DND-41 (cell line): ENCODE data around the gene PRRT4.

ENCODE experiments used
- ATAC-seq: fragments of 200-7000 bp; cut with Tn5 transposase; 3 replicates; pipeline ENCODE4 v1.9.1; 2021; ENCODE audit warnings: low read depth; ENCODE audit not compliant: insufficient read depth
- DNase-seq: peaks from one replicate; pipeline ENCODE4 v3.0.0-alpha.2; 2020
- H2AFZ ChIP-seq: 2 replicates; pipeline ENCODE4 v1.6.0; 2012; ENCODE audit warnings: low read depth, low read length
- H3K27ac ChIP-seq: 2 replicates; pipeline ENCODE4 v1.5.1; 2012; ENCODE audit warnings: low read length, inconsistent platforms
- H3K27me3 ChIP-seq: fragments of 200-600 bp; sonication (generic); 2 replicates; pipeline ENCODE4 v1.6.0; 2012; ENCODE audit warnings: low read length, mild to moderate bottlenecking, inconsistent platforms; ENCODE audit not compliant: insufficient read depth, poor library complexity
- H3K36me3 ChIP-seq: 2 replicates; pipeline ENCODE4 v1.5.1; 2012; ENCODE audit warnings: low read length, inconsistent platforms; ENCODE audit not compliant: insufficient read depth
- H3K4me1 ChIP-seq: 2 replicates; pipeline ENCODE4 v1.5.1; 2012; ENCODE audit warnings: mild to moderate bottlenecking, low read length; ENCODE audit not compliant: insufficient read depth
- H3K4me2 ChIP-seq: 2 replicates; pipeline ENCODE4 v1.6.0; 2012; ENCODE audit warnings: mild to moderate bottlenecking, moderate library complexity, low read length, inconsistent platforms; ENCODE audit not compliant: insufficient read depth
- H3K4me3 ChIP-seq, 2 experiments: fragments of 200-600 bp in 1 of 2; shearing (Covaris generic) in 1 of 2; 2 replicates each; pipeline ENCODE4 v1.5.1; 2012 to 2016; ENCODE audit warnings: inconsistent platforms in 2 of 2, low read length in 2 of 2, mild to moderate bottlenecking in 2 of 2, low read depth in 1 of 2, moderate library complexity in 1 of 2
- H3K79me2 ChIP-seq: 2 replicates; pipeline ENCODE4 v1.6.0; 2012; ENCODE audit warnings: low read length, inconsistent platforms; ENCODE audit not compliant: insufficient read depth
- H3K9ac ChIP-seq: 2 replicates; pipeline ENCODE4 v1.6.0; 2012; ENCODE audit warnings: low read depth, mild to moderate bottlenecking, inconsistent platforms, low read length, moderate library complexity
- H3K9me3 ChIP-seq: 2 replicates; pipeline ENCODE4 v1.5.1; 2012; ENCODE audit warnings: low read length, moderate library complexity, mild to moderate bottlenecking, inconsistent platforms; ENCODE audit not compliant: insufficient read depth, severe bottlenecking
- H4K20me1 ChIP-seq: 2 replicates; pipeline ENCODE4 v1.6.0; 2012; ENCODE audit warnings: low read length; ENCODE audit not compliant: insufficient read depth
- CTCF ChIP-seq: IDR thresholded peaks from 2 replicates; pipeline ENCODE4 v1.5.1; 2012; ENCODE audit warnings: borderline replicate concordance, low read length, moderate library complexity, mild to moderate bottlenecking; ENCODE audit not compliant: poor library complexity, severe bottlenecking; ENCODE audit errors: extremely low read depth
- EZH2 ChIP-seq: IDR thresholded peaks from 3 replicates; pipeline ENCODE4 v1.6.1; 2012; ENCODE audit warnings: borderline replicate concordance, low read depth, mild to moderate bottlenecking, moderate library complexity, low read length, inconsistent platforms; ENCODE audit not compliant: severe bottlenecking

The PRRT4 gene

DNA sequence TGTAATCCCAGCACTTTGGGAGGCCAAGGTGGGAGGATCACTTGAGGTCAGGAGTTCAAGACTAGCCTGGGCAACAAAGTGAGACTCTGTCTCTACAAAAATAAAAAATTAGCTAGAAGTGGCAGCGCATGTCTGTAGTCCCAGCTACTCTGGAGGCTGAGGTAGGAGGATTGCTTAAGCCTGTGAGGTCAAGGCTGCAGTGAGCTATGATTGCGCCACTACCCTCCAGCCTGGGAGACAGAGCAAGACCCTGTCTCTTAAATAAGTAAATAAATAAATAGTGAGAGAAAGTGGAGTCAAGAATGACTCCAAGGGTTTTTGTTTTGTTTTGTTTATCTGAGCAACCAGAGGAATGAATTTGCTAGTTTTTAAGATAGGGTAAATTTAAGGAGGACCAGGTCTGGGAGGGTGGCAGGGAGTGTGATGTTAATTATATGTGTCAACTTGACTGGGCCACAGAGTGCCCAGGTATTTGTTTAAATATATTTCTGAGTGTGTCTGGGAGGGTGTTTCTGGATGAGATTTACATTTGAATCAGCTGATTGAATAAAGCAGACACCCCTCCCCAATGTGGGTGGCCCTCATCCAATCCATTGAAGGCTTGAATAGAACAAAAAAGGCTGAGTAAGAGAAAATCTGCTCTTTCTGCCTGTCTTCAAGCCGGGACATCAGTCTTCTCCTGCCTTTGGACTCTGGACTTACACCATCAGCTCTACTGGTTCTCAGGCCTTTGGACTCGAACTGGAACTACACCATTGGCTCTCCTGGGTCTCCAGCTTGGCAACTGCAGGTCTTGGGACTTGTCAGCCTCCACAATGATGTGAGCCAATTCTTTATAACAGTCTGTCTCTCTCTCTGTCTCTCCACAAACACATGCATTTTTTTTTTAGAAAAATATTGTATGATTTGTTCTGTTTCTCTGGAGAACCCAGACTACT lies 24.8 kb upstream of the PRRT4 start:
- TF ChIP-seq CTCF (no peak), EZH2 (no peak)
- H4K20me1 ChIP-seq = no peaks in the 10 kb centered on the region
- no peak overlapping the region for H2AFZ ChIP-seq
- no peaks in the 10 kb centered on the region for H3K9me3 ChIP-seq
- no peak overlapping the region for H3K9ac ChIP-seq
- no peak overlapping the region for H3K4me2 ChIP-seq
- no peaks in the 10 kb centered on the region for H3K4me1 ChIP-seq
- no peaks in the 10 kb centered on the region for H3K79me2 ChIP-seq
- no peak overlapping the region for H3K27ac ChIP-seq
- no peak overlapping the region for H3K4me3 ChIP-seq
- peaks cover 16% of the 10 kb centered on the region for H3K27me3 ChIP-seq
- no peaks in the 10 kb centered on the region for H3K36me3 ChIP-seq
- ATAC-seq = no peak
- DNase-seq = no peak

- TF ChIP-seq CTCF = no peak
- no peak for TF ChIP-seq EZH2
- no peak for ATAC-seq
- Histone ChIP-seq H3K27ac (no peak overlapping the region), H3K36me3 (no peaks in the 10 kb centered on the region), H3K9ac (no peak overlapping the region), H3K27me3 (peaks cover 16% of the 10 kb centered on the region), H2AFZ (no peak overlapping the region), H3K9me3 (no peaks in the 10 kb centered on the region), H4K20me1 (no peaks in the 10 kb centered on the region), H3K4me3 (no peak overlapping the region), H3K4me2 (no peak overlapping the region), H3K4me1 (no peaks in the 10 kb centered on the region), H3K79me2 (no peaks in the 10 kb centered on the region)
- no peak for DNase-seq
These were observed 23.2 kb upstream of the PRRT4 start for GRCh38 chr7:128384726-128385125.

DNA sequence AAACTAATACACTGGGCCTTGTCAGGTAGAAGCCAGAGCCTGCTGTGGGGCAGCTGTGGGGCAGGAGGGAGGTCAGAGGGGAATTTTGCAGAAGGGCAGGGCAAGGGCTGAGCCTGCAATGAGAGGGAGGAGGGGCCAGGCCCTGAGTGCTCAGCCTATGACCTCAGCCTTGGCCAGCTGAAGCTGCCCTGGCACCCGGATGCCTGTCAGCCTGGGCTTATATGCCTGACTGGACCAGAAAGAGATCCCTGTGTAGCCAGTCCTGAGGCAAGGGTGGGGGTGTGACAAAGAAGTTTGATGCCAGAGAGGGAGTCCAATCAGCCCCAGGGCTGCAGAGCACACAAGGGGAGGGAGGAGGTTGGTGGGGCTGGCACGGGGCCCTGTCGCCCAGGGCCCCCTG lies 22.3 kb upstream of the PRRT4 start:
- ATAC-seq (no peak), DNase-seq (no peak)
- no peak overlapping the region for H3K27ac ChIP-seq
- TF ChIP-seq EZH2 (no peak), CTCF (no peak)
- H2AFZ ChIP-seq = no peak overlapping the region
- H4K20me1 ChIP-seq = no peaks in the 10 kb centered on the region
- H3K9me3 ChIP-seq = no peaks in the 10 kb centered on the region
- no peaks in the 10 kb centered on the region for H3K79me2 ChIP-seq
- H3K36me3 ChIP-seq = no peaks in the 10 kb centered on the region
- no peak overlapping the region for H3K9ac ChIP-seq
- H3K4me1 ChIP-seq = no peaks in the 10 kb centered on the region
- H3K27me3 ChIP-seq = peaks cover 16% of the 10 kb centered on the region
- H3K4me2 ChIP-seq = no peak overlapping the region
- no peak overlapping the region for H3K4me3 ChIP-seq
